Retinal pigment epithelial cell (primary cell): ENCODE measurements around the gene ZNF777.
"Not testable (repeated sequence)": the region's sequence is repeated elsewhere in the genome, so short reads cannot be mapped to it uniquely, and the experiment has no call there.

Experiments
- DNase-seq: peaks from one replicate; pipeline ENCODE4 v3.0.0-alpha.2; 2010; ENCODE audit warnings: low read depth
- H3K4me3 ChIP-seq: 2 replicates; pipeline ENCODE4 v1.5.1; 2011; ENCODE audit warnings: mild to moderate bottlenecking, low read length, control low read depth, moderate library complexity
- TF ChIP-seq, protein P1 (sequence below): conservative IDR thresholded peaks from 2 replicates; pipeline ENCODE4 v1.5.1; 2011; ENCODE audit warnings: low read depth, low read length, control low read depth, inconsistent platforms

ZNF777 gene

DNA sequence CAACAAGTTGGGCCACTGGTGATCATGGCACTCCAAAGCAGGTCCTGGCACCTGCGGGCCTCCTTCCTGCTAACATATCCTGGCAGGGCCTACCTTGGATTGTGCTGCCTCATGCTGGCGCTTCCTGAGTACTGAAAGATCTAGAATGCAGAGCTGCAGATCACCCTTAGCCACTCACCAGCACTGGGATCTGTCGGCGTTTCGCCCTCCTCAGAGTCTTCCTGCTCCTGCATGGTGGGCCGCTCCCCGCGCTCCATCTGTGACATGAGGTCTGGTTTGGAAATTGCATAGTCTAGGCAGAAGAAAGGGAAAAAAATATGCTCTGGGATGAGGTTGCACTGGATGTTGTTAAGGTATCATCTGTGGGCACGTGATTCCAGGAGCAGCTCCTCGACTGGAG lies 10.0 kb downstream of the ZNF777 start:
- TF ChIP-seq, protein P1, sequence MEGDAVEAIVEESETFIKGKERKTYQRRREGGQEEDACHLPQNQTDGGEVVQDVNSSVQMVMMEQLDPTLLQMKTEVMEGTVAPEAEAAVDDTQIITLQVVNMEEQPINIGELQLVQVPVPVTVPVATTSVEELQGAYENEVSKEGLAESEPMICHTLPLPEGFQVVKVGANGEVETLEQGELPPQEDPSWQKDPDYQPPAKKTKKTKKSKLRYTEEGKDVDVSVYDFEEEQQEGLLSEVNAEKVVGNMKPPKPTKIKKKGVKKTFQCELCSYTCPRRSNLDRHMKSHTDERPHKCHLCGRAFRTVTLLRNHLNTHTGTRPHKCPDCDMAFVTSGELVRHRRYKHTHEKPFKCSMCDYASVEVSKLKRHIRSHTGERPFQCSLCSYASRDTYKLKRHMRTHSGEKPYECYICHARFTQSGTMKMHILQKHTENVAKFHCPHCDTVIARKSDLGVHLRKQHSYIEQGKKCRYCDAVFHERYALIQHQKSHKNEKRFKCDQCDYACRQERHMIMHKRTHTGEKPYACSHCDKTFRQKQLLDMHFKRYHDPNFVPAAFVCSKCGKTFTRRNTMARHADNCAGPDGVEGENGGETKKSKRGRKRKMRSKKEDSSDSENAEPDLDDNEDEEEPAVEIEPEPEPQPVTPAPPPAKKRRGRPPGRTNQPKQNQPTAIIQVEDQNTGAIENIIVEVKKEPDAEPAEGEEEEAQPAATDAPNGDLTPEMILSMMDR = no peak
- DNase-seq = no peak
- H3K4me3 ChIP-seq = no peak overlapping the region

DNA sequence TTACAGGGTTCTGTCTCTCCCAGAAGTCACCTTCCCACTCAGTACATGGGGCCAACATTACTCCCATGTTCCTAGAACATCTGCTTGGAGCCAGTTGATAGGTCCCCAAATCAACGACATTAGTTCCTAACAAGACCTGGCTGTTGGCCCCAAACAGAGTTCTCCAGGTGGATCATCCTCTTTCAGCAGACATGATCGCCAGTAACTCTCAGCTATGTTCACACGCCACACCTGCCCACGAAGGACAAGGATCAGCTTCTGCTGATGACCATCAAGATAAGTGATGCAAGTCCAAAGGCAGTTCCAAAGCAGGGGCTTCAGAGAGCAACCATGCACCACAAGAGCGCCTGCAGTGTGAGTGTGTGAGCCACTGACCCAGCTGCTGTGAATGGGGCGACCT lies 11.0 kb downstream of the ZNF777 start:
- DNase-seq = no peak
- TF ChIP-seq, protein P1 = no peak
- H3K4me3 ChIP-seq = no peak overlapping the region

DNA sequence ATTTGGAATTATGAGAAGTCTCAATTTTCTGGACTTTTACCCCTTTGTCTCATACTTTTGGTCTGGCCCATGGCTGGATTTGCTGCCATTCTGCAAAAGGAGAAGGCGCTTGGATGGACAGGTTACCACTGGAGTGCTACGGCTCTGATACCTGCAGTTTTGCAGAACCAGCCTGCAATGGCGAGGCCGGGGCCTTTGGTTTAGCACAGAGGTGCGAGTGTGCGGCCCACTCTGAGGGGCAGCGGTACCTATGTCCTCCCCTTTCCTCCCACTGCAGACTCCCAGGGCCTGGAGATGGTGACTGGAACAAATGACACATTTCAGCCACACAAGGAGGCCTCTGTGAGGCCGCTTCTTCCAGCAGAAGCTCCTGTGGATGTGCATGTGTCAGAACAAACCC lies 11.9 kb downstream of the ZNF777 start:
- no peak overlapping the region for H3K4me3 ChIP-seq
- no peak for DNase-seq
- TF ChIP-seq, protein P1 = no peak

DNA sequence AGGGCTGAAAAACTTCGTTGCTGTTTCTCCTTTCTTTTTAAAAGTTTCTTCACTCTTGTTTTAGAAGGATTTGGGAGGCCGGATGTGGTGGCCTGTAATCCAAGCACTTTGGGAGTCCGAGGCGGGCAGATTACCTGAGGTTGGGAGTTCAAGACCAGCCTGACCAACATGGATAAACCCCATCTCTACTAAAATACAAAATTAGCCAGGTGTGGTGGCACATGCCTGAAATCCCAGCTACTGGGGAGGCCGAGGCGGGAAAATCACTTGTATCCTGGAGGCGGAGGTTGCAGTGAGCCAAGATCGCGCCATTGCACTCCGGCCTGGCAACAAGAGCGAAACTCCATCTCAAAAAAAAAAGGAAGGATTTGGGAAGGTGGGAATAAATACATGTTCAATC lies 14.8 kb downstream of the ZNF777 start:
- not testable (repeated sequence) for H3K4me3 ChIP-seq, DNase-seq

DNA sequence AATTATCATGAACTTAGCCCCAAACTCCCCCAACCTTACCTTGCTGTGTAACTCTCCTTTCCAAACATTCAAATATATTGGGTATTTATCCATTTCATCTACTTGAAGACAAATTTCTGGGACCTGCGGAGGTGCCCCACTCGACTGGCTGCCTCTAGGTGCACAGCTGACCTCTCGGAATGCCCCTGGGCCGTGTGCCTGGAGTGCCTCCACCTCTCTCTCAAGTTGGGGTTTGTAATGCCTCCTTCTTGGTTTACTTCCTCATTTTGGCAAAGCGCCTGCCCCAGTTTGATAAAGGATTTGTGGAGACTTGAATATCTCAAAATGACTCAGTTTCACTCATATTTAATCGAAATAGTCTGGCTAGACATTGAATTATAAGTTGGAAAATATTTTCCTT lies 16.6 kb downstream of the ZNF777 start:
- no peak for DNase-seq
- H3K4me3 ChIP-seq = no peak overlapping the region
- TF ChIP-seq, protein P1 = no peak

DNA sequence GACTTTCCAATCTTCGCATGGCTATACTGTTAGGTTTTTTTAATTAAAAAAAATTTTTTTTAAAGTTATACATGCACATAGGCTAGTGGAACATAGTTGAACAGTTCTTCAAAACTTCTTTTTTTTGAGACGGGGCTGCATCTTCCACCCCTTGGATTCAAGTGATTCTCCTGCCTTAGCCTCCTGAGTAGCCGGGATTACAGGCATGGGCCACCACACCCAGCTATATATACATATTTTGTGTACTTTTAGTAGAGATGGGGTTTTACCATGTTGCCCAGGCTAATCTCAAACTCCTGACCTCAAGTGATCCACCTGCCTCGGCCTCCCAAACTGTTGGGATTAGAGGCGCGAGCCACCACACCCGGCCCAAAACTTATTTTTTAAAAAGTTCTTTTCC lies 17.3 kb downstream of the ZNF777 start:
- no peak for DNase-seq
- no peak overlapping the region for H3K4me3 ChIP-seq
- TF ChIP-seq, protein P1 = no peak

DNA sequence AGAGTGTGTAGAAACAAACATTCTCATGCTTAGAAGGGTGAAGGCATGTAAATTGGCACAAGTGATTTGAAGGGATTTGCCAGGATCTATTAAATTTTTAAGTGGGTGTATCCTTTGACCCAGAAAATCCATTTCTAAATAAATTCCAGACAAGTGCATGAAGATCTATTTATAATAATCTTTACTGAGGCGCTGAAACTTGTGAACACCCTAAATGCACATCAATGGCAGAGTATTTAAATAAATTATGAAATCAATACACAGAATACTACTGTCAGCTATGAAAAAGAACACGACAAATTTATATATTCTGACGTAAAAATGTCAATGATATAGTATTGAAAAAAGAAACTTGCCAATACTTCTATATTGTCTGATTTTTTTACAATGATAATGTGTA lies 17.9 kb downstream of the ZNF777 start:
- H3K4me3 ChIP-seq = no peak overlapping the region
- no peak for DNase-seq
- TF ChIP-seq, protein P1 = no peak

DNA sequence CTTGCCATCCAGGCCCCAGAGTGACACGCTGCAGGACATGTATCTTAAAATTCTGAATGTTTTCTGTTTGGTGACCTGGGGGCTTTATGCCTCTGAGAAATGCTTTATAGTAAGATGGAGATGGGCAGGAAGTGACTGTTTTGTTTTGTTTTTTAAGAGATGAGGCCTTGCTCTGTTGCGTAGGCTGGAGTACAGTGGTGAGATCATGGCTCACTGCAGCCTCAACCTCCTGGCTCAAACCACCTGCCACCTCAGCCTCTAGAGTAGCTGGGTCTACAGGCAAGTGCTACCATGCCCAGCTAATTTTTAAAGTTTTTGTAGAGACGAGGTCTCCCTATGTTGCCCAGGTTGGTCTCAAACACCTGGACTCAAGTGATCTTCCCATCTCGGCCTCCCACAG lies 20.6 kb downstream of the ZNF777 start:
- TF ChIP-seq, protein P1 = no peak
- no peak for DNase-seq
- no peak overlapping the region for H3K4me3 ChIP-seq
